Measurements from ENCODE around the gene CHCHD5.

DNA sequence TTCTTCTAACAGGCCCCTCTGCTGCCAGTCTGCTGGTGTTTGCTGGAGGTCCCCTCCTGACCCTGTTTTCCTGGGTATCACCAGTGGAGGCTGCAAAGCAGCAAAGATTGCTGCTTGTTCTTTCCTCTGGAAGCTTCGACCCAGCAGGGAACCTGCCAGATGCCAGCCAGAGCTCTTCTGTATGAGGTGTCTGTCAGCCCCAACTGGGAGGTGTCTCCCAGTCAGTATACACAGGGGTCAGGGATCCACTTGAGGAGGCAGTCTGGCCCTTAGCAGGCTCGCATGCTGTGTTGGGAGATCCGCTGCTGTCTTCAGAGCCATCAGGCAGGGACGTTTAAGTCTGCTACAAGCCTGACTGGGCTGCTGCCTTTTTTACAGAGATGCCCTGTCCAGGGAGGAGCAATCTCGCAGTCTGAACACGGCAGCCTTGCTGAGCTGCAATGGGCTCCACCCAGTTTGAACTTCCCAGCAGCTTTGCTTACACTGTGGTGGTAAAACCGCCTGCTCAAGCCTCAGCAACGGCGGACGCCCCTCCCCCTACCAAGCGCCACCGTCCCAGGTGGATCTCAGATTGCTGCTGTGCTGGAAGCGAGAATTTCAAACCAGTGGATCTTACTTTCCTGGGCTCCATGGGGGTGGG lies 29.9 kb downstream of the CHCHD5 start:
- TF ChIP-seq POLR2A (IDR thresholded peaks at IDR 0.05), result no peak
- TF ChIP-seq, protein P1, sequence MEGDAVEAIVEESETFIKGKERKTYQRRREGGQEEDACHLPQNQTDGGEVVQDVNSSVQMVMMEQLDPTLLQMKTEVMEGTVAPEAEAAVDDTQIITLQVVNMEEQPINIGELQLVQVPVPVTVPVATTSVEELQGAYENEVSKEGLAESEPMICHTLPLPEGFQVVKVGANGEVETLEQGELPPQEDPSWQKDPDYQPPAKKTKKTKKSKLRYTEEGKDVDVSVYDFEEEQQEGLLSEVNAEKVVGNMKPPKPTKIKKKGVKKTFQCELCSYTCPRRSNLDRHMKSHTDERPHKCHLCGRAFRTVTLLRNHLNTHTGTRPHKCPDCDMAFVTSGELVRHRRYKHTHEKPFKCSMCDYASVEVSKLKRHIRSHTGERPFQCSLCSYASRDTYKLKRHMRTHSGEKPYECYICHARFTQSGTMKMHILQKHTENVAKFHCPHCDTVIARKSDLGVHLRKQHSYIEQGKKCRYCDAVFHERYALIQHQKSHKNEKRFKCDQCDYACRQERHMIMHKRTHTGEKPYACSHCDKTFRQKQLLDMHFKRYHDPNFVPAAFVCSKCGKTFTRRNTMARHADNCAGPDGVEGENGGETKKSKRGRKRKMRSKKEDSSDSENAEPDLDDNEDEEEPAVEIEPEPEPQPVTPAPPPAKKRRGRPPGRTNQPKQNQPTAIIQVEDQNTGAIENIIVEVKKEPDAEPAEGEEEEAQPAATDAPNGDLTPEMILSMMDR (IDR thresholded peaks at IDR 0.05), result no peak
- no peak for TF ChIP-seq POLR2AphosphoS5 (IDR thresholded peaks at IDR 0.05; ENCODE audit: insufficient read depth in 1 of 2, low read depth in 1 of 2)

Measured in vagina (tissue), 2 donors.